Gastroesophageal sphincter (tissue), 3 donors: Measurements from ENCODE around the gene SPRN.

Experiments
- CTCF ChIP-seq, 4 experiments: fragments of 200-600 bp in 2 of 4; fragments of 450-650 bp in 2 of 4; sonication (generic) in 1 of 4; IDR thresholded peaks; one replicate each; pipeline ENCODE4 v1.5.1; 2017 to 2019; ENCODE audit warnings: antibody characterized with exemption in 4 of 4, mild to moderate bottlenecking in 2 of 4, moderate library complexity in 2 of 4
- EP300 ChIP-seq: sonication (generic); formaldehyde crosslinking; IDR thresholded peaks from one replicate; pipeline ENCODE4 v1.6.1; 2017; ENCODE audit warnings: antibody characterized with exemption, mild to moderate bottlenecking
- POLR2A ChIP-seq, 2 donors: fragments of 450-650 bp; IDR thresholded peaks; one replicate each; pipeline ENCODE4 v1.6.1; 2017; ENCODE audit warnings: antibody characterized with exemption in 2 of 2, mild to moderate bottlenecking in 2 of 2, moderate library complexity in 1 of 2
- POLR2AphosphoS5 ChIP-seq: sonication (generic); formaldehyde crosslinking; IDR thresholded peaks from one replicate; pipeline ENCODE4 v1.6.1; 2017; ENCODE audit warnings: antibody characterized with exemption

- TF ChIP-seq CTCF (IDR thresholded peaks at IDR 0.05) (no peak), EP300 (no peak), POLR2A (IDR thresholded peaks at IDR 0.05) (no peak), POLR2AphosphoS5 (no peak)
Observed at GRCh38 chr10:133394801-133395221, 29.6 kb downstream of the SPRN start.
